Measurements from ENCODE around the gene SLC2A2. TPM values are rescaled to one million over a fixed set of nuclear protein-coding genes. Genes with fewer than 3 reads are reported as not detected.

Gene SLC2A2
- total RNA-seq (not detected), polyA plus RNA-seq (ENCODE audit: insufficient read depth, low read depth, low replicate concordance) (0.12 TPM)
- long read RNA-seq, donor 1 = 0 reads
- long read RNA-seq, donor 2 = 0 reads

DNA sequence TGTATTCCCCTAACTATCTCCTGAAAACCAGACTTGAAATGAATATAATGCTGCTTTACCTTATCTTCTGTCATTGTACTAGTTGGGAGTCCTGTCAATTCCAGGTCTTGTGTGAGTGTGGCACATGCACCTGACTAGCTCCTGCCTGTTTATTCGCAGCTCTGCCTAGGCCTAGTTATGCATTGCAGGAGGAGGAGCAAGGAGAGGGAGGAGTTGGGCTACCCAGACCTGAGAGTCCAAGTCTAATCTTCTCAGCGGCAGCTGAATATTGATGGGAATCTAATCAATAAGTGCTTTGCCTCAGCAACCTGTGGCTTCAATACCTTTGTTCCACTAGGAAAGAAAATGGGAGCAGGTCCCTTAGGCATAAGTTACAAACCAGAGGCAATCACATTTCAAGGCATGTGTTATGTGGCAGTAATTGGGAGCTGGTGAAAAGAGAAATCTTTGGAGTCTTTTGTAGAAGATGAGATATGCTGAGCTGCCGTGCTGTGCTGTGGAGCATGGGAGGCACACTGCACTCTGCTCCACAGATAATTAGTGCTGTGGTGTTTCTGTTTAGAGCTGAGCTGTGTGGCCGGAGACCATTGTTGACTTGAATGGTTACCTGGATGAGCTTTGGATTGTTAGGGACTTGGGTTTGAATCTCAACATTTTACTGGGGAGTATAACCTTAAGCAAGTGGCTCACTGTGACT, at the start of gene SLC2A2:
SLC2A2 (minus strand) TSS at position 124 of the 697 bp plus-strand sequence; CDS start at position 74, 50 bp downstream.
- H3K27me3 ChIP-seq = no peaks in the 10 kb centered on the region
- no peaks in the 10 kb centered on the region for H3K9me3 ChIP-seq
- no peaks in the 10 kb centered on the region for H3K4me1 ChIP-seq
- TF ChIP-seq, protein P1, sequence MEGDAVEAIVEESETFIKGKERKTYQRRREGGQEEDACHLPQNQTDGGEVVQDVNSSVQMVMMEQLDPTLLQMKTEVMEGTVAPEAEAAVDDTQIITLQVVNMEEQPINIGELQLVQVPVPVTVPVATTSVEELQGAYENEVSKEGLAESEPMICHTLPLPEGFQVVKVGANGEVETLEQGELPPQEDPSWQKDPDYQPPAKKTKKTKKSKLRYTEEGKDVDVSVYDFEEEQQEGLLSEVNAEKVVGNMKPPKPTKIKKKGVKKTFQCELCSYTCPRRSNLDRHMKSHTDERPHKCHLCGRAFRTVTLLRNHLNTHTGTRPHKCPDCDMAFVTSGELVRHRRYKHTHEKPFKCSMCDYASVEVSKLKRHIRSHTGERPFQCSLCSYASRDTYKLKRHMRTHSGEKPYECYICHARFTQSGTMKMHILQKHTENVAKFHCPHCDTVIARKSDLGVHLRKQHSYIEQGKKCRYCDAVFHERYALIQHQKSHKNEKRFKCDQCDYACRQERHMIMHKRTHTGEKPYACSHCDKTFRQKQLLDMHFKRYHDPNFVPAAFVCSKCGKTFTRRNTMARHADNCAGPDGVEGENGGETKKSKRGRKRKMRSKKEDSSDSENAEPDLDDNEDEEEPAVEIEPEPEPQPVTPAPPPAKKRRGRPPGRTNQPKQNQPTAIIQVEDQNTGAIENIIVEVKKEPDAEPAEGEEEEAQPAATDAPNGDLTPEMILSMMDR (IDR thresholded peaks at IDR 0.05) = no peak
- TF ChIP-seq POLR2A (IDR thresholded peaks at IDR 0.05) = no peak
- H3K27ac ChIP-seq = no peak within 1 kb of the TSS
- DNase-seq = no peak
- H3K4me3 ChIP-seq = no peak within 1 kb of the TSS
- intact Hi-C loops (cut with DNase I; ENCODE audit: low total_unique reads) = no loop called here
- H3K36me3 ChIP-seq (ENCODE audit: low read depth, missing control alignments) = no peaks in the 10 kb centered on the region
- WGBS, 2 donors = 87 to 88% methylated on average over 4 of the region's 4 CpGs

DNA sequence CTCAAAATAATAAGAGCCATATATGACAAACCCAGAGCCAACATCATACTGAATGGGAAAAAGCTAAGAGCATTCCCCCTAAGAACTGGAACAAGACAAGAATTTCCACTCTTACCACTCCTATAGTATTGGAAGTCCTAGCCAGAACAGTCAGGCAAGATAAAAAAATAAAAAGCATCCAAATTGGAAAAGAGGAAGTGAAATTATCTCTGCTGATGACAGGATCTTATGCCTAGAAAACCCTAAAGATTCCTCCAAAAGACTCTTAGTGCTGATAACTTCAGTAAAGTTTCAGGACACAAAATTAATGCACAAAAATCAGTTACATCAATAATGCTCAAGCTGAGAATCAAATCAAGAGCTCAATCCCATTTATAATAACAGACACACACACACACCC, 45.9 kb upstream of the SLC2A2 start:
- Histone ChIP-seq H3K36me3 (ENCODE audit: low read depth, missing control alignments) (no peaks in the 10 kb centered on the region), H3K9me3 (no peaks in the 10 kb centered on the region), H3K27ac (no peak overlapping the region), H3K4me1 (no peaks in the 10 kb centered on the region), H3K27me3 (no peaks in the 10 kb centered on the region), H3K4me3 (no peak overlapping the region)
- intact Hi-C loops (cut with DNase I; ENCODE audit: low total_unique reads) = no loop called here
- no peak for TF ChIP-seq POLR2A (IDR thresholded peaks at IDR 0.05)
- TF ChIP-seq, protein P1 (IDR thresholded peaks at IDR 0.05) = no peak
- DNase-seq = no peak

DNA sequence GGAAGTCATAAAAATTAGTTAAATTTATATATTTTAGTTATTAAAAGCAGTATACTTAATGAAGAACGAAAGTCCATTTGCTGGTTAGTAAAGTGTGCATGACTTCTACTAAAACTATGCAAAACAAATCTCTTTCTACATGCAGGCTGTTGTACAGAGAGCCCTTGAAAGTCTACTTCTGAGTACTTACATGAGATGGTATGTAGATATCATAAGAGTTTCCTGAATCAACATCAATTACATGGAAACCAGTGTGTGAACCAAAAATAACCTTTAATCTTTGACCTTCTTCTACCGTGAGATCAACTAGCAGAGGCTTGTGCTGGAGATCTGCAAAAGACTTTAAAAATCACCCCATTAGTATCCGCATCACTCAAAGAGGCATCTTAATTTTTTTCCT, 42.1 kb upstream of the SLC2A2 start:
- no peaks in the 10 kb centered on the region for H3K27me3 ChIP-seq
- intact Hi-C loops (cut with DNase I; ENCODE audit: low total_unique reads) = no loop called here
- no peak for DNase-seq
- no peaks in the 10 kb centered on the region for H3K4me1 ChIP-seq
- H3K9me3 ChIP-seq = no peaks in the 10 kb centered on the region
- TF ChIP-seq, protein P1 (IDR thresholded peaks at IDR 0.05) = no peak
- TF ChIP-seq POLR2A (IDR thresholded peaks at IDR 0.05) = no peak
- no peak overlapping the region for H3K4me3 ChIP-seq
- H3K27ac ChIP-seq = no peak overlapping the region
- 82 to 86% methylated on average over 3 of the region's 3 CpGs for WGBS, 2 donors
- H3K36me3 ChIP-seq (ENCODE audit: low read depth, missing control alignments) = no peaks in the 10 kb centered on the region

DNA sequence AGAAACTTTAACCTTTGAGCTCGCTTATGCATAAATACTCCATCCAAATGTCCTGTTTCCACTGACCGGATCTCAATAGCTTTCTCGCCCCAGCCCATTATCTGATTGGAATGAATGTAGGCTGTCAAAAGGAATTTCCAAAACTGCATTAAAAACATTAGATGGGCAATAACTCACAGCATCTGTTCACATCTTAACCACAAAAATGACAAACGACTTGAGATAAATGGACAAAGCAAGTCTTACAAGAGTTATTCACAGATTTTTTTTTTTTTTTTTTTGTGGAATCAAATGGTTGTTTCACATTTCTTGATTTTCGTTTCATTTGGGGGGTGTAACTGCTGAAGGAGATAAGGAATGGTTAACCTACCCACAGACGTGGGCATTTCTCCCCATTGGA, 39.7 kb upstream of the SLC2A2 start:
- DNase-seq = no peak
- Histone ChIP-seq H3K4me1 (no peaks in the 10 kb centered on the region), H3K9me3 (no peaks in the 10 kb centered on the region), H3K27ac (no peak overlapping the region), H3K36me3 (ENCODE audit: low read depth, missing control alignments) (no peaks in the 10 kb centered on the region), H3K27me3 (no peaks in the 10 kb centered on the region), H3K4me3 (no peak overlapping the region)
- TF ChIP-seq POLR2A (IDR thresholded peaks at IDR 0.05) = no peak
- TF ChIP-seq, protein P1 (IDR thresholded peaks at IDR 0.05) = no peak
- intact Hi-C loops (cut with DNase I; ENCODE audit: low total_unique reads) = no loop called here
- WGBS, 2 donors = 78 to 81% methylated on average over 6 of the region's 6 CpGs

DNA sequence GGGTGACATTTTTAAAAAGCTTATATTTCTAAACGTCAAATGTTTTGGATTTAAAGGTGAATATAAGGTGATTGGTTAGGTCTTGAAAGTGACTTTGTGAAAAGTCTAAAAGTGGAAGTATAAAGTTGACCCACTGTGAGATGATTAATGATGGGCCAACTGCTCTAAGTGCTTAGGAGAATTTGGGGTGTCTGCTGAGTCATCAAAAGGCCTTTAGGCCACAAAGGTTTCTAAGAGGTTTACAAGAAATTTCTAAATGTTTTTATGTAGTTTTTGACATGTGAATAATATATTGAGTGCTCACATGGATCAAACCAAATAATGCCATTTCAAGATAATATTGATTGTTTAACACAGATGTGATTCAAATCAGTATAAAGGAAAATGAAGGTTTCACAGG, 39.2 kb upstream of the SLC2A2 start:
- no peaks in the 10 kb centered on the region for H3K9me3 ChIP-seq
- intact Hi-C loops (cut with DNase I; ENCODE audit: low total_unique reads) = no loop called here
- 77 to 91% methylated on average over 1 of the region's 1 CpG for WGBS, 2 donors
- no peaks in the 10 kb centered on the region for H3K27me3 ChIP-seq
- DNase-seq = no peak
- TF ChIP-seq, protein P1 (IDR thresholded peaks at IDR 0.05) = no peak
- TF ChIP-seq POLR2A (IDR thresholded peaks at IDR 0.05) = no peak
- H3K4me1 ChIP-seq = no peaks in the 10 kb centered on the region
- no peaks in the 10 kb centered on the region for H3K36me3 ChIP-seq (ENCODE audit: low read depth, missing control alignments)
- H3K4me3 ChIP-seq = no peak overlapping the region
- no peak overlapping the region for H3K27ac ChIP-seq
